Glomerular endothelial cell (primary cell): ENCODE data around the gene KLC4. TPM values are rescaled to one million over a fixed set of nuclear protein-coding genes. Genes with fewer than 3 reads are reported as not detected.
"Not testable (repeated sequence)": the region's sequence is repeated elsewhere in the genome, so short reads cannot be mapped to it uniquely, and the experiment has no call there.

Experiments used
- DNase-seq: peaks from one replicate; pipeline ENCODE4 v3.0.0-alpha.2; 2011; ENCODE audit warnings: low read depth, low spot score; ENCODE audit errors: extremely low read depth
- total RNA-seq: library from RNA; depleted of rRNA; stranded (reverse); fragments of >200 nt; gene quantifications from 2 replicates; pipeline ENCODE4 v1.2.3, GENCODE V29; 2015

The KLC4 gene
- total RNA-seq, 1 donor from 2014 or later: 22.2 TPM

- no peak for DNase-seq
These were observed 31.1 kb downstream of the KLC4 start for GRCh38 chr6:43090559-43090956.

GRCh38 chr6:43091020-43091419 is 31.6 kb downstream of the KLC4 start:
- no peak for DNase-seq

- DNase-seq: no peak
These were observed 32.1 kb downstream of the KLC4 start for GRCh38 chr6:43091436-43091991.

DNA sequence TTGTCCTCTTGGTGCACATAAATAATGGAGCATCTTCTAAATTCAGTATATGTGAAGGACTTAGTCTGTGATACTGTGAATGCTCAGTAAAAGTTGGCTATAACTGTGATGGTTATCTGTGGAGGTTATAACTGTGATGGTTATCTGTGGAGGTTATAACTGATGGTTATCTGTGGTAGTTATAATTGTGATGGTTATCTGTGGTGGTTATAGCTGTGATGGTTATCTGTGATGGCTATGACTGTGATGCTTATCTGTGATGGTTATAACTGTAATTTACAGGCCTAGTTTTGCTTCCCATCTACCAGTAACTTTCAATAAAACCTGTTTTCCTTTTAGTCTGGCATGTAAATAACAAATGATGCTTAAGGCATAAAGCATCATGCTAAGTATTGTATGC is 33.2 kb downstream of the KLC4 start:
- DNase-seq: no peak

DNA sequence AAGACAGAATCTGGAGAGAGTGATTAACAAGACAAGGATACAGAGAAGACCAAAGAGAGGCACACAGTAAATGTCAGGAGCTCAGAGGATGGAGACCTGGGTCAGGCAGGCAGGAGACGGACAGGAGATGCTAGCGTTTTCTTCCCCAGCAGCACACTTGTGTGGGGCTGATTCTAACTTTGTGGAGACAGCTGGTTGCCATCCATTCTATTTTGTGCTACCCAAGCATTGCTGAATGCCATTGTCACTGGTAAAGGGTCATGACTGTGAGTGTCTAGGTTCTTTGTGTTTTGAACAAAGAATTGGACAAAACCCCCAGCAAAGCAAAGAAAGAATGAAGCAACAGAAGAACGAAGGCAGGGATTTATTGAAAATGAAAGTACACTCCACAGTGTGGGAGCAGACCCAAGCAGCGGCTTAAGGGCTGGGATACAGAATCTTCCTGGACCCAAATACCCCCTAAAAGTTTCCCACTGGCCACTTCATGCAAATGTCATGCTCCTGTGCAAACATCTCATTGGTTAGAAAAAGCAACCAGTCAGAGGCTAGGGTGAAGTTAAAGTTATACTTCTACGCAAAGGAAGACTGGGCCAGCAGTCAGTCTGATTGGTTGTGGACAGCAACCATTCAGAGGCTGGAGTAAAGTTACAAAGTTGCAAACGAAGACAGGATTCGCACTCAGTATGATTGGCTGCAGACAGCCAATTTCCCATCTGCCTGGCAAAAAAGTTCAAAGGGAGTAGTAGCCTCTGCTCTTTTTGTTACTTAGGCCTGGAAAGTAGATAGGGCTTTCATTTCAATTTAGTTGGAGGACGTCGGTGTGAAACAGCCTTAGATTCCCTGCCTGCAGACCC is 34.2 kb downstream of the KLC4 start:
- DNase-seq: no peak

DNA sequence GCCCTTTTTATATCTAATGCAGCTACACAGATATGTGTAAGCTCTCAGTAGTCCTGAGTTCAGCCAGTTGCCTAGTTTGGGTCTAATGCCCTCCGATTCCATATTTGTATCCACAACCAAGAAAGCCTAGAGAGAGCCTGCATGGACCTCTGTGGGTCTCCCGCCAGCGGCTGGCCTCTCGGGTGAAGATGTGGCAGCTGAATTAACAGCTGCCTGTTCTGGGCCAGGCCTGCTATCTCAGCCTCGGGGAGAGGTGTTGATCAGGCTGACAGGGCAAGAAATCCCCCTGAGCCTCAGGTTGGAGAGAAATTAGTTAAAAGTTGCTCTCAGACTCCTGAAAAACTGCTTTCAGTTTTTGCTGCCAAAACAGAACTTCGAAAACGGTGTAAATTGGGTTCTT is 36.5 kb downstream of the KLC4 start:
- no peak for DNase-seq

DNA sequence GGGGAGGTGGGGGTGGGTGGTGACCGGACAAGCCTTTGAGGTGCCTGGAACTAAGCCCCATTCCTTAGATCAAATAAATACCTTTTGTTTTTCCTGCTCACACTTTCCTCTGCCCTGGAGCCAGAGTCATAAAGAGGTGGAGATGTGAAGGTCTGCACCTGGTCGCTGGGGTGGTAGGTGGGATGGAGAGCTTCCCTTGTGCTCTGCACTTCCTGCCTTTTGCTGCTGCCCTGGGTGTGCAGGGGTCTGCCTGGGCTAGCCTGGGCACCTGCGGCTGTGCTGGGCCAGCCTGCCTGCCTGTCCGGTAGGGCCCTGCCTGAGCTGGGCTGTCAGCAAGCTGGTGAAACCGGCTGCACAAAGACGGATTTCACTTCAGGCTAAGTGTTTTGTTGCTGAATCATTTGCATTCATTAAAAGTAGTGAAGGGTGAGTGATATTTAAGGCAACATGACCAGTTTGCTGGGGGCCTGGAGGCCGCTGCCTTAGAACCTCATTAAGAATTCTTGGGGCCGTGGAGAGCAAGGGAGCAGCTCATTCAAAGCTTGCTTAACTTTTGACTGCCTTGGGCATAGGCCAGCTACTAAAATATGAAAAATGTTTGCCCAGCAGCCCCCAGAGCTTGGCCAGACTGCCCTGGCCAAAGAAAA is 37.1 kb downstream of the KLC4 start:
- no peak for DNase-seq

DNA sequence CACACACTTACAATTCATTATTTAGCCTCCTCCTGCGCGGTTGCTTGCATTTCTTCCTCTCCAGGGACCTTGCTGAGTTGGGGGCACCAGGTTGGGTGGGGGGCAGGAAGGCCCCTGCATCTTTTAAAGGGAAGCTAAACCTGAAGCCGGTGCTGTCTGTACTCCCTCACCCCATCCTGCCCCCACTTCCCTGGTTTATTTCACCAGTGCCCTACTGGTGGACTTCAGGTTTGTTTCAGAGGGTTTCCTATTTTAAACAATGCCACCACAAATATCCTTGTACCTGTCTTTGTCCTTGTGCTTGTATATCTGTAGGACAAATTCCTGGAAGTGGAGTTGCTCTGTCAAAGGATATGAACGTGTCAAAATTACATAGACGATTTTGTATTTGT is 37.7 kb downstream of the KLC4 start:
- DNase-seq: no peak

- no peak for DNase-seq
These were observed 38.1 kb downstream of the KLC4 start for GRCh38 chr6:43097502-43097901.

DNA sequence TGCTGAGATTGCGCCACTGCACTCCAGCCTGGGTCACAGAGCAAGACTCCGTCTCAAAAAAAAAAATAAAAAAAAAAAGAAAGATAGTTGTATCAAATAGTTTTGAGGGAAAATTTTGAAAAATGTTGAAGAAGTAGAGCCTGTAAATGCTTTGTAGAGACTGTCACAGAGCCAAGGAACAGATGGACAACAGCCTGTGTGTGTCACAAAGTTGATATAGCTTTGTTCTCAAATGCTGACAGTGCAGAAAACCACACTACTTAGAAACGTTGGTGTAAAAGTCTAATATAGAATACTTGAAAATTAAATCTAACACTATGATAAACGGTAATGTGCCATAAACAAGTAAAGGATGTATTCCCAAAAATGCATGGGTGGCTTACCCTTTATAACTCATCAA is 42.1 kb downstream of the KLC4 start:
- no peak for DNase-seq

- DNase-seq: no peak
These were observed 43.9 kb downstream of the KLC4 start for GRCh38 chr6:43103253-43103876.

GRCh38 chr6:43105538-43106222 is 46.2 kb downstream of the KLC4 start:
- no peak for DNase-seq

DNA sequence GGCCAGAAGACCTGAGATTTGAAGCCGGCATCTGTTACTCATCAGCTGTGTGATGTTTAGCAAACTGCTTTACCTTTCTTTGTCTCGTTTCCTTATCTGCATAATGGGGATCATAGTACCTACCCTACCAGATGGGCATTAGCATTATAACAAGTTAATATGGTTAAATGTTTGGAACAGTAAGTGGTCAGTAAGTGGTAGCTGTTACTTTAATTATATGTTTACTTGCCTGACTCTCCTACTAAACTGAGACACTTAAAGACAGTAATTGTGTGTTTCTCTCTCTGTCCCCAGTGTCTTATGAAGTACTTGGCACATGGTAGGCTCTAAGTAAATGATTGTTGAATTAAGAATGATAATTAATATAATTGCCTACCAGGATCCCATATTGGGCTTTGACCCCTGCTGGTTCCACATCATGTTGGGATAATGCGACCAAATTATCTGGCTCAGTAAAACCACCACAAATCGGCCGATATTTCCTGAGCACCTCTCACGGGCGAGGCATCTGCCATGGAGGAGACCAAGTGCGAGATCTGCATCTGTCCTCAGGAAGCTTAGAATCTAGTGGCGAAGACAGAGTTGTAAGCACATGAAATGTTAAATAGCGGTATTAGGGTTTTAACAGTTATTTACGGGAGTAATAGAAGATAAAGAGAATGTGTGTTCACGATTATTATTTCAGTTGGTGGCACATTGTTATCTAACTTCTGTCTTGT is 48.1 kb downstream of the KLC4 start:
- DNase-seq: no peak

DNA sequence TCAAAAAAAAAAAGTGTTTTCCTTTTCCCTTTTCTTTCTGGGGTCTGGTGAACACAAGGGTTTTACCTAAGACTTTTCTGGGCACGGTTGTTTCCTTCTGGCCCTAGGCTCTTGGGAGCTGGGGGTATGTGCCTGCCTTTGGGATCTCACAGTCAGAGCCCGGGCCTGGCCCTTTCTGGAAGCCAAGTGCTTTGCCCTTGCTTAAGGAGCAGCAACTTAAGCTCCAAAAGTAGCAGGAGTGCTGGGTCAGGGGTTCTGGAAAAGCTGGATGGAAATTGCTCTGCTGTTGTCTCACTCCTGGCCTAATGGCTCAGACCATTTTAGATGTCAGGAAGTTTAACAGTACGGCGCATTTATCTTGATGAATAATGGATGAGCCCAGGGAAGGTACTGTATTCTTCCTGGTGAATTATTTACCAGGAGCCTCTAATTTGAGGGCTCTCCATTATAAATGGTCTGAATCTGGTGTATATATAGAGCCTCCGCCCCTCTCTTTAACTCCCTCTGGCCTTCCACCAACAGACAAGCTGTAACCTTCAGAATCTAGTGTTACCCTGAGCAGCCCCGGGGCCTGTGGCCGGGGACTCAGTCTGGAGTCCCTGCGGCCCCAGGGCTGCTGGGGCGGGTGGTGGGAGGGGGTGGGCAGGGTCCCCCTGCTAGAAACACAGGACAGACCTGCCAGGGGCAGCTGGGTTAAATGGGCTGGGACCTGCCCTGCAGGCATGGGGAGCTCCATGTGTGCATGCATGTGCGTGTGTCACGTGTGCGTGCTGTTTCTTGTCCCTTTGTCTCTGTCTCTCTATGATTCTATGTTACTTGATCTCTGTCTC is 54.2 kb downstream of the KLC4 start:
- DNase-seq: no peak

DNA sequence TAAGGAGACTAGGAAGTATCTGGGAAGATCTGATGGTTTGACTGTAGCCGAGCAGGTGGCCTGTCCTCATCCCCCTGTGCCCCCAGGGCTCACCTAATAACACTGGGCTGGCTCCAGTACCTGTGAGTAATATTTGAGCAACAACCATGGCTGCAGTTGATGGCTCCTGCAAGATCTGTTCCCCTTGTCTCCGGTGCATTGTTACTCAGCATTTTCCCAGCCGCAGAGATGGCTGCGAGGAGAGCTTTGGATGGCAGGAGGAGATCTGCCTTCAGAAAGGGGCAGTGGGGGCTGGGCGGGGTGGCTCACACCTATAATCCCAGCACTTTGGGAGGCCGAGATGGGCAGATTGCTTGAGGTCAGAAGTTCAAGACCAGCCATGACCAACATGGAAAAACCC is 55.9 kb downstream of the KLC4 start:
- DNase-seq: no peak

DNA sequence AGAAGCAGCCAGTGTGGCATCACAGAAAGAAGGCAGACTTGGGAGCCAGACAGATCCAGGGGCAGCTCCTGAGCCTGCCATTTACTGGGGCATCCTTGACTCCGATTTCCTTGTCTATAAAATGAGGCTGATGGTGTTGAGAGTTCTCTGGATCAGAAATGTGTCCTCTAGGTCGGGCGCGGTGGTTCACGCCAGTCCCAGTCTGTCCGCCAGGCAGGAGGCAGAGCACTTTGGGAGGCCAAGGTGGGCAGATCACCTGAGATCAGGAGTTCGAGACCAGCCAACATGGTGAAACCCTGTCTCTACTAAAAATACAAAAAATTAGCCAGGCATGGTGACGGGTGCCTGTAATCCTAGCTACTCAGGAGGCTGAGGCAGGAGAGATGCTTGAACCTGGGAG is 58.0 kb downstream of the KLC4 start:
- not testable (repeated sequence) for DNase-seq

DNA sequence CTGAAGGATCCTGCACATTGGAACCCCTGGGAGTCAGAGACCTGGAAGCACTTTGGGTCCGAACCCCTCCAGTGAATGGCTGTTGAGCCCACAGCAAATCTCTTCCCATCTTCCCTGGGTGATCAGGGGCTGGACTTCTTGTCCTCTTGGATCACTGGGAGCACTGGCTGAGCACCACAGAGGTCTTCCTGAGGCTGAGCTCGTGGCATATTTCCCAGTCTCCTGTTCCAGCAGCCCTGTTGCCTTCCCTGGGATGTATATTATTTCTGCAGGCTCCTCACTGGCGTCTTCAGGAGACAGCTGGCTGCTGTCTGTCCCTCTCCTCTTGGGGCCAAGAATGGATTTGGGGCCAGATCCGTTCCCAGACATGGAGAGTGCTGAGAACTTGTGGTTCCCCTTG is 60.1 kb downstream of the KLC4 start:
- no peak for DNase-seq

DNA sequence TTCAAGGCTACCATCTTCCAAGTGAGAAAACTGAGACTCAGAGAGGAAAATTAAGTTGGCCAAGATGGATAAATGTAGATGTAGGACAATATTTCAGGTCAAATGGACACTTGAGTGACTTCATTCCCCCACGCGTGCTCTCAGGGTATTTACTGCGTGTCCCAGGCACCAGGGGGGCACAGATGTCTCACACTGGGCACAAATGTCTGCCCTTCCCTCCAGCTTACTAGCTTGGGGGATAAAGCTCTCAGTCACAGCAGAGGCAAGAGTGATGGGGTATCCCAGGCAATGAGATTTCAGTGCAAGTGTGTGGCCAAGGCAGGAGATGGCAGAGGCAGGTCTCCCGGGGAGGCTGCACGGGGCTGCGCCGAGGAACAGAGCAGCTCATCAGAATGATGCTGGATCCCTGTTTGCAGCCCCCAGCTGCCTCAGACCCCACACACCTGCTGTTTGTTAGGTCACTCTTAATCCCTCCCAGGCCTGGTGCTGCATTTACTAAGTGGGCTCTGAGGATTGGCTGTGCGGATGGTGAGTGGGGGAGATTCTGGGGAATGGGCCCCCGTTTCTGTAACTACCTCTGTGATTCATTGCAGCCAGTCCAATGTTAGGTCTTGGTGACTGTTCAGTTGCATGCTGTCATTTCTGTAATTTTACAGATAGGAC is 60.8 kb downstream of the KLC4 start:
- DNase-seq: no peak
